WTC11 (cell line): ENCODE data around the gene CIAPIN1. TPM values are rescaled to one million over a fixed set of nuclear protein-coding genes. Genes with fewer than 3 reads are reported as not detected.

Experiments used
- ATAC-seq: fragments of 200-7000 bp; cut with Tn5 transposase; 2 replicates; pipeline ENCODE4 v1.10.0; 2021; ENCODE audit warnings: mild to moderate bottlenecking, moderate library complexity
- CTCF ChIA-PET: fragments of 300-600 bp; sonication (Branson Sonifier 250); formaldehyde crosslinking; loops from one replicate; lab custom pipeline; 2021; ENCODE audit warnings: antibody characterized with exemption; lab: Charles Lee
- POLR2A ChIA-PET: fragments of 350-600 bp; sonication (Branson Sonifier 250); formaldehyde crosslinking; loops from one replicate; lab custom pipeline; 2021; ENCODE audit warnings: antibody characterized with exemption; lab: Charles Lee
- DNase-seq: peaks from one replicate; pipeline ENCODE4 v3.0.0; 2021; ENCODE audit warnings: low spot score
- H3K27ac Mint-ChIP-seq: 2 replicates; pipeline ENCODE4 v1.8.0; 2021; ENCODE audit warnings: mixed read lengths
- H3K27me3 Mint-ChIP-seq: 2 replicates; pipeline ENCODE4 v1.8.0; 2021; ENCODE audit warnings: low read depth, mild to moderate bottlenecking, moderate library complexity, mixed read lengths
- H3K36me3 Mint-ChIP-seq: 2 replicates; pipeline ENCODE4 v1.8.0; 2021; ENCODE audit warnings: mixed read lengths
- H3K4me1 Mint-ChIP-seq: 2 replicates; pipeline ENCODE4 v1.8.0; 2022; ENCODE audit warnings: mixed read lengths
- H3K4me3 Mint-ChIP-seq: 2 replicates; pipeline ENCODE4 v1.8.0; 2021; ENCODE audit warnings: mild to moderate bottlenecking, moderate library complexity, mixed read lengths
- H3K9me3 Mint-ChIP-seq: 2 replicates; pipeline ENCODE4 v1.8.0; 2021; ENCODE audit warnings: mixed read lengths
- ATF6 ChIP-seq: sonication (generic); formaldehyde crosslinking; IDR thresholded peaks from 2 replicates; pipeline ENCODE4 v1.8.1; 2023; ENCODE audit warnings: mild to moderate bottlenecking, missing genetic modification reagents
- ELF4 ChIP-seq: sonication (generic); formaldehyde crosslinking; IDR thresholded peaks from 2 replicates; pipeline ENCODE4 v1.8.1; 2022; ENCODE audit warnings: low read depth, mild to moderate bottlenecking, moderate library complexity, missing genetic modification reagents
- FOXP1 ChIP-seq: sonication (generic); formaldehyde crosslinking; IDR thresholded peaks from 2 replicates; pipeline ENCODE4 v1.8.0; 2022; ENCODE audit warnings: missing genetic modification reagents, mild to moderate bottlenecking, moderate library complexity, borderline replicate concordance
- GTF2I ChIP-seq: fragments of 250-450 bp; sonication (Bioruptor Pico); conservative IDR thresholded peaks from 2 replicates; pipeline ENCODE4 v1.4.0; 2021; ENCODE audit warnings: mild to moderate bottlenecking
- MAX ChIP-seq: sonication (generic); formaldehyde crosslinking; IDR thresholded peaks from 2 replicates; pipeline ENCODE4 v1.8.0; 2022; ENCODE audit warnings: mild to moderate bottlenecking, missing genetic modification reagents
- MXD4 ChIP-seq: fragments of 250-450 bp; sonication (Bioruptor Pico); IDR thresholded peaks from 2 replicates; pipeline ENCODE4 v1.8.0; 2021; ENCODE audit warnings: mild to moderate bottlenecking, moderate library complexity, borderline replicate concordance
- NFATC4 ChIP-seq: fragments of 250-450 bp; sonication (Bioruptor Pico); IDR thresholded peaks from 2 replicates; pipeline ENCODE4 v1.9.0; 2021; ENCODE audit warnings: mild to moderate bottlenecking
- OVOL2 ChIP-seq: fragments of 250-450 bp; sonication (Bioruptor Pico); IDR thresholded peaks from 2 replicates; pipeline ENCODE4 v1.9.0; 2021; ENCODE audit warnings: mild to moderate bottlenecking, borderline replicate concordance
- PRDM15 ChIP-seq: sonication (generic); formaldehyde crosslinking; IDR thresholded peaks from 2 replicates; pipeline ENCODE4 v1.8.0; 2022; ENCODE audit warnings: missing genetic modification reagents
- RELA ChIP-seq: sonication (generic); formaldehyde crosslinking; IDR thresholded peaks from 2 replicates; pipeline ENCODE4 v1.8.1; 2022; ENCODE audit warnings: missing genetic modification reagents, mild to moderate bottlenecking, borderline replicate concordance
- TEAD1 ChIP-seq: sonication (generic); formaldehyde crosslinking; IDR thresholded peaks from 2 replicates; pipeline ENCODE4 v1.8.0; 2022; ENCODE audit warnings: mild to moderate bottlenecking, missing genetic modification reagents
- ZBTB21 ChIP-seq: sonication (generic); formaldehyde crosslinking; IDR thresholded peaks from 2 replicates; pipeline ENCODE4 v1.8.1; 2023; ENCODE audit warnings: mild to moderate bottlenecking, missing genetic modification reagents, borderline replicate concordance
- ZBTB43 ChIP-seq: sonication (generic); formaldehyde crosslinking; IDR thresholded peaks from 2 replicates; pipeline ENCODE4 v1.8.1; 2023; ENCODE audit warnings: mild to moderate bottlenecking, missing genetic modification reagents
- ZMAT4 ChIP-seq: fragments of 250-450 bp; sonication (Bioruptor Pico); IDR thresholded peaks from 2 replicates; pipeline ENCODE4 v1.9.0; 2021; ENCODE audit warnings: mild to moderate bottlenecking
- ZNF138 ChIP-seq: sonication (generic); formaldehyde crosslinking; conservative IDR thresholded peaks from 2 replicates; pipeline ENCODE4 v1.8.1; 2022; ENCODE audit warnings: mild to moderate bottlenecking, moderate library complexity, missing genetic modification reagents
- ZNF232 ChIP-seq: sonication (generic); formaldehyde crosslinking; IDR thresholded peaks from 2 replicates; pipeline ENCODE4 v1.8.0; 2022; ENCODE audit warnings: mild to moderate bottlenecking, missing genetic modification reagents
- ZNF317 ChIP-seq: sonication (generic); formaldehyde crosslinking; IDR thresholded peaks from 2 replicates; pipeline ENCODE4 v1.8.1; 2023; ENCODE audit warnings: low read depth, mild to moderate bottlenecking, moderate library complexity, missing genetic modification reagents, borderline replicate concordance
- ZNF423 ChIP-seq: fragments of 250-450 bp; sonication (Bioruptor Pico); IDR thresholded peaks from 2 replicates; pipeline ENCODE4 v2.1.2; 2022; ENCODE audit warnings: mild to moderate bottlenecking, moderate library complexity
- ZNF512 ChIP-seq: sonication (generic); formaldehyde crosslinking; IDR thresholded peaks from 2 replicates; pipeline ENCODE4 v1.8.1; 2022; ENCODE audit warnings: missing genetic modification reagents, borderline replicate concordance
- total RNA-seq: library from RNA; stranded (reverse); gene quantifications from 3 replicates; pipeline ENCODE4 v1.2.3, GENCODE V29; 2021

CIAPIN1 gene
- total RNA-seq, 1 experiment from 2014 or later = 87.9 TPM

GRCh38 chr16:57392694-57393093 lies 54.5 kb downstream of the CIAPIN1 start (continued):
- no peak for TF ChIP-seq PRDM15 (CRISPR knock-in tag)
- no peak for TF ChIP-seq ZBTB43 (CRISPR knock-in tag)
- no peak for TF ChIP-seq MXD4
- TF ChIP-seq ELF4 (CRISPR knock-in tag) = no peak
- no peak for TF ChIP-seq NFATC4 (CRISPR knock-in tag)
- no peak for TF ChIP-seq ZNF512 (CRISPR knock-in tag)
- no peak for TF ChIP-seq ZNF138 (CRISPR knock-in tag)
- no peak for TF ChIP-seq TEAD1 (CRISPR knock-in tag)
- no peak for TF ChIP-seq ATF6 (CRISPR knock-in tag)

- H3K4me3 Mint-ChIP-seq = no peak overlapping the region
- TF ChIP-seq ZNF232 (CRISPR knock-in tag) (no peak), PRDM15 (CRISPR knock-in tag) (no peak), ZNF317 (CRISPR knock-in tag) (no peak), MAX (no peak), ZBTB21 (CRISPR knock-in tag) (no peak), OVOL2 (CRISPR knock-in tag) (no peak), GTF2I (CRISPR knock-in tag) (no peak), FOXP1 (CRISPR knock-in tag) (no peak), RELA (CRISPR knock-in tag) (no peak), ZNF423 (CRISPR knock-in tag) (no peak), ZMAT4 (CRISPR knock-in tag) (no peak)
These were observed 55.5 kb downstream of the CIAPIN1 start for GRCh38 chr16:57391708-57392107.

More at GRCh38 chr16:57391708-57392107, 55.5 kb downstream of the CIAPIN1 start:
- H3K9me3 Mint-ChIP-seq = peaks cover 13% of the 10 kb centered on the region
- no peaks in the 10 kb centered on the region for H3K36me3 Mint-ChIP-seq
- H3K27me3 Mint-ChIP-seq = peaks cover 8% of the 10 kb centered on the region
- ChIA-PET POLR2A (interaction anchor here (0.6 to 0.7 kb wide), 3 partner anchors 34 to 1386 kb away, joined by 3 read pairs; no protein-coding TSS in a partner anchor), CTCF (interaction anchor here (0.6 to 5.5 kb wide), 2 partner anchors 26 to 70 kb away, joined by 4 to 27 read pairs; no protein-coding TSS in a partner anchor)
- no peaks in the 10 kb centered on the region for H3K4me1 Mint-ChIP-seq
- DNase-seq (no peak), ATAC-seq (no peak)
- no peak overlapping the region for H3K27ac Mint-ChIP-seq
